Measurements from ENCODE around the gene LSG1. TPM values are rescaled to one million over a fixed set of nuclear protein-coding genes. Genes with fewer than 3 reads are reported as not detected.

LSG1 gene
- total and polyA plus RNA-seq, 9 of the 15 experiments (the other 6 are each of a cell fraction or from before 2014, with no cell fraction given) = 14.9 to 73.7 (median 46.7) TPM

GRCh38 chr3:194659778-194660177 is 12.2 kb downstream of the LSG1 start:
- DNase-seq (ENCODE audit: extremely low read depth in 1 of 4, low spot score in 3 of 4) = no peak
- no peak overlapping the region for H3K4me2 ChIP-seq (ENCODE audit: insufficient read depth, low read length)
- H3K9ac ChIP-seq (ENCODE audit: insufficient read depth in 1 of 2, low read depth in 2 of 2, low read length in 2 of 2) = no peak overlapping the region
- 81% methylated on average over 7 of the region's 7 CpGs for WGBS (ENCODE audit: insufficient coverage, low coverage, missing lambda C conversion rate)
- ChIA-PET POLR2A (interaction anchor here (0.8 kb wide), 1 partner anchor 12 kb away, joined by 5 read pairs; no protein-coding TSS in a partner anchor), CTCF (ENCODE audit: low intra/inter-chr PET ratio) (no interaction called here)
- BruUV-seq (replicated peaks) = no TSS peak
- intact Hi-C loops (cut with micrococcal nuclease) = no loop called here
- in situ Hi-C loops (cut with MboI) = no loop called here
- no peaks in the 10 kb centered on the region for H3K9me1 ChIP-seq (ENCODE audit: control insufficient read depth, insufficient read depth, low read length)
- H4K20me1 ChIP-seq (replicated peaks; ENCODE audit: control insufficient read depth, insufficient read depth, low read length) = no peaks in the 10 kb centered on the region; the same call in 1 of the 2 replicates
- H3K79me2 ChIP-seq (ENCODE audit: control insufficient read depth, insufficient read depth, low read length) = peaks cover 3% of the 10 kb centered on the region; the same call in 1 of the 3 replicates
- FAIRE-seq = no peak
- H3K9me3 ChIP-seq (replicated peaks; ENCODE audit: control insufficient read depth, insufficient read depth, low read depth, low read length) = no peaks in the 10 kb centered on the region
- no peak for ATAC-seq
- H2AFZ ChIP-seq (ENCODE audit: low read depth, low read length) = no peak overlapping the region
- H3K4me3 ChIP-seq = no peak overlapping the region
- H3K36me3 ChIP-seq (ENCODE audit: control insufficient read depth, insufficient read depth, low read length) = peaks cover 62% of the 10 kb centered on the region
- H3K27me3 ChIP-seq (ENCODE audit: control insufficient read depth in 2 of 2, insufficient read depth in 2 of 2, low read length in 2 of 2) = no peaks in the 10 kb centered on the region
- H3K27ac ChIP-seq (ENCODE audit: extremely low read depth, low read depth, low read length) = no peak overlapping the region
- H3K4me1 ChIP-seq (replicated peaks in 1 of 2; ENCODE audit: control insufficient read depth in 2 of 2, insufficient read depth in 2 of 2, low read length in 2 of 2) = no peaks in the 10 kb centered on the region
- TF ChIP-seq, protein P1, sequence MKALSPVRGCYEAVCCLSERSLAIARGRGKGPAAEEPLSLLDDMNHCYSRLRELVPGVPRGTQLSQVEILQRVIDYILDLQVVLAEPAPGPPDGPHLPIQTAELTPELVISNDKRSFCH (CRISPR knock-in tag; IDR thresholded peaks at IDR 0.05) = no peak
- TF ChIP-seq, protein P1 (tag; IDR thresholded peaks at IDR 0.05) = no peak
- TF ChIP-seq CAMTA2 (CRISPR knock-in tag; conservative IDR thresholded peaks at IDR 0.05) (no peak), OTX1 (CRISPR knock-in tag; IDR thresholded peaks at IDR 0.05) (no peak), ZZZ3 (IDR thresholded peaks at IDR 0.05) (no peak), CBX1 (IDR thresholded peaks at IDR 0.05; ENCODE audit: low read depth) (no peak), GABPB2 (CRISPR knock-in tag; conservative IDR thresholded peaks at IDR 0.05) (no peak), ZNF280A (IDR thresholded peaks at IDR 0.05; ENCODE audit: low read depth, partially characterized antibody) (no peak), HDAC6 (IDR thresholded peaks at IDR 0.05; ENCODE audit: low read depth, low read length) (no peak), BMI1 (IDR thresholded peaks at IDR 0.05; ENCODE audit: low read length) (no peak), IFI16 (CRISPR knock-in tag; IDR thresholded peaks at IDR 0.05) (no peak), ZNF609 (CRISPR knock-in tag; IDR thresholded peaks at IDR 0.05; ENCODE audit: borderline replicate concordance) (no peak)
- TF ChIP-seq, protein P2, sequence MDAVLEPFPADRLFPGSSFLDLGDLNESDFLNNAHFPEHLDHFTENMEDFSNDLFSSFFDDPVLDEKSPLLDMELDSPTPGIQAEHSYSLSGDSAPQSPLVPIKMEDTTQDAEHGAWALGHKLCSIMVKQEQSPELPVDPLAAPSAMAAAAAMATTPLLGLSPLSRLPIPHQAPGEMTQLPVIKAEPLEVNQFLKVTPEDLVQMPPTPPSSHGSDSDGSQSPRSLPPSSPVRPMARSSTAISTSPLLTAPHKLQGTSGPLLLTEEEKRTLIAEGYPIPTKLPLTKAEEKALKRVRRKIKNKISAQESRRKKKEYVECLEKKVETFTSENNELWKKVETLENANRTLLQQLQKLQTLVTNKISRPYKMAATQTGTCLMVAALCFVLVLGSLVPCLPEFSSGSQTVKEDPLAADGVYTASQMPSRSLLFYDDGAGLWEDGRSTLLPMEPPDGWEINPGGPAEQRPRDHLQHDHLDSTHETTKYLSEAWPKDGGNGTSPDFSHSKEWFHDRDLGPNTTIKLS (IDR thresholded peaks at IDR 0.05; ENCODE audit: borderline replicate concordance, low read depth) = no peak
- TF ChIP-seq, protein P3, sequence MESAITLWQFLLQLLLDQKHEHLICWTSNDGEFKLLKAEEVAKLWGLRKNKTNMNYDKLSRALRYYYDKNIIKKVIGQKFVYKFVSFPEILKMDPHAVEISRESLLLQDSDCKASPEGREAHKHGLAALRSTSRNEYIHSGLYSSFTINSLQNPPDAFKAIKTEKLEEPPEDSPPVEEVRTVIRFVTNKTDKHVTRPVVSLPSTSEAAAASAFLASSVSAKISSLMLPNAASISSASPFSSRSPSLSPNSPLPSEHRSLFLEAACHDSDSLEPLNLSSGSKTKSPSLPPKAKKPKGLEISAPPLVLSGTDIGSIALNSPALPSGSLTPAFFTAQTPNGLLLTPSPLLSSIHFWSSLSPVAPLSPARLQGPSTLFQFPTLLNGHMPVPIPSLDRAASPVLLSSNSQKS (CRISPR knock-in tag; IDR thresholded peaks at IDR 0.05) = no peak

Data from K562 (cell line).